H1 (cell line): ENCODE measurements around the gene MYO5A. TPM values are rescaled to one million over a fixed set of nuclear protein-coding genes. Genes with fewer than 3 reads are reported as not detected.

Source experiments
- HDAC2 ChIP-seq, 2 experiments: fragments of 300-600 bp in 1 of 2; sonication (generic) in 1 of 2; IDR thresholded peaks; 2 replicates each; pipeline ENCODE4 v1.6.1; 2011 to 2012; ENCODE audit warnings: low read depth in 2 of 2, low read length in 2 of 2, mild to moderate bottlenecking in 2 of 2, moderate library complexity in 2 of 2, borderline replicate concordance in 1 of 2, inconsistent platforms in 1 of 2
- RFX5 ChIP-seq: IDR thresholded peaks from 2 replicates; pipeline ENCODE4 v1.6.1; 2011; ENCODE audit warnings: low read depth, low read length, improper control_type of control experiment, borderline replicate concordance
- polyA plus RNA-seq, 7 experiments: library from polyadenylated mRNA; depleted of rRNA in 3 of 7; stranded (reverse) in 5 of 7; unstranded in 2 of 7; fragments of >200 nt in 5 of 7; fragments of 200-250 nt in 2 of 7; gene quantifications; 1 replicate in 5 of 7; 2 replicates in 1 of 7; 4 replicates in 1 of 7; pipeline versions ENCODE4 v1.2.1 to v1.2.3, GENCODE V29; 2011 to 2013; ENCODE audit warnings: missing spikeins in 2 of 7, mixed read lengths in 2 of 7
- total RNA-seq: library from RNA; stranded (reverse); fragmentation: NEBNext Ultra II Directional; extraction: Animal tissue kit (Norgen Biotek cat#: 25700); gene quantifications from 2 replicates; pipeline ENCODE4 v1.2.1, GENCODE V29; 2021

MYO5A gene
- total and polyA plus RNA-seq, 2 of the 8 experiments (the other 6 are each of a cell fraction or from before 2014, with no cell fraction given): 11.4 to 24.7 TPM

GRCh38 chr15:52529341-52529924 is 753 bp upstream of the MYO5A start (continued):
- TF ChIP-seq HDAC2 (IDR thresholded peaks at IDR 0.05; ENCODE audit: borderline replicate concordance in 1 of 2, low read depth in 2 of 2, low read length in 2 of 2): 0 out of 4 replicates have a peak, but pooled peaks of 1 of the 2 experiments have one; percentile 38
- no peak for TF ChIP-seq RFX5
